ENCODE data around the gene SLC13A2. TPM values are rescaled to one million over a fixed set of nuclear protein-coding genes. Genes with fewer than 3 reads are reported as not detected.
"Not testable (repeated sequence)": the region's sequence is repeated elsewhere in the genome, so short reads cannot be mapped to it uniquely, and the experiment has no call there.

Gene SLC13A2
- polyA plus RNA-seq, 3 donors, result 0.03 to 0.09 TPM; not detected in 1

DNA sequence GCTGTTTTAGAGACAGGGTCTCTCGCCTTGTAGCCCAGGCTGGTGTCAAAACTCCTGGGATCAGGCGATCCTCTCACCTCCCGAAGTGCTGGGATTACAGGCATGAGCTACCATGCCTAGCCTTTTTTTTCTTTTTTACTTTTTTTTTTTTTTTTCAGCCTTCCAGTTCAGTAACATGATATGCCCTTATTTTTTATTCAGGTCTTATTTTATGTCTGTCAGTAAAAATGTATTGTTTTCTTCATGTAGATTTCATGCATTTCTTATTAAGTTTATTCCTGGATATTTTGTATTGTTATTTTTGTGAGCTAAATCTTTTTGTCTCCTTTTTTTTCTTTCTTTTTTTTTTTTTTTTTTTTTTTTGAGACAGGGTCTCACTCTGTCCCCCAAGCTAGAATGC is 30.0 kb downstream of the SLC13A2 start:
- 77 to 89% (median 78%) methylated on average over 3 of the region's 3 CpGs for WGBS, 3 donors
- H3K27ac ChIP-seq (ENCODE audit: low read depth, low read length), result no peak overlapping the region

- H3K27ac ChIP-seq (ENCODE audit: low read depth, low read length), result no peak within 1 kb of the TSS
- WGBS, 3 donors, result 85 to 89% (median 86%) methylated on average over 28 of the region's 28 CpGs
These were observed 32.7 kb downstream of the SLC13A2 start, which contains the start of gene FOXN1 for GRCh38 chr17:28505986-28506665. FOXN1 (plus strand) TSS chr17:28506348; CDS start chr17:28523970, 17,622 bp downstream.

DNA sequence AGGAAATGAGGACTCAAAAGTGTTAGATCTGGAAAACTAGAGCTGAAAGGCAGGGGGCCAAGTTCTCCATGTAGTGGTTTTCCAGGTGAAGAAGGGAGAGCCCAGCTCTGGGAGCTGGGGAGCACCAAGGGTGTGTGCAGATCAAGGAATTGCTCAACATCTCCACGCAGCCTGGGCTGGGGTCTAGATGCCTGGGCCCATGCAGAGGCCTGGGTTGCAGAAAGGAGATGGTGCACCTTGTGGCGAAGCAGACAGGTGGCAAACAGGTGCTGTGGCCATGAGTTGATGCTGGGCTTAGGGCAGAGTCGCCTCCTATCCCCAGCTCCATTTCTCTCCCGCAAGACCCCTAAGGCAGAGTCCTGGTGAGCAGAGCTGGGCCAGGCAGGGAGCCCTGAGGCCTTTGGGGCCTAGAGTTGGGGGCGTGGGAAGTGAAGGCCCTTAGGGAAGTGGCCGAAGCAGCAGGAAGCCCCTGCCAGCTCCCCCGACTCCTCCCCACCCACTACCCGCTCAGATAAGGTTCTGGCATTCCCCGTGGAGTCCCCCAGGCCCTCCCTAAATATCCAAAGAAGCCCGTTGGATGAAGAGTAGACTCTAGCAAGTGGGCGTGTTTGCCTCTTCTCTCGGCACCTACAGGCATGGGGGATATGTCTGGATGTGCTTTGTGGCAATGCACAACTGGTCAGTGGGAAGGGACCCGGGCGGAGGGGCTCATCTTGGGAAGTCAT is 33.5 kb downstream of the SLC13A2 start:
- WGBS, 3 donors, result 73 to 81% (median 76%) methylated on average over 13 to 14 of the region's 14 CpGs
- no peak overlapping the region for H3K27ac ChIP-seq (ENCODE audit: low read depth, low read length)

DNA sequence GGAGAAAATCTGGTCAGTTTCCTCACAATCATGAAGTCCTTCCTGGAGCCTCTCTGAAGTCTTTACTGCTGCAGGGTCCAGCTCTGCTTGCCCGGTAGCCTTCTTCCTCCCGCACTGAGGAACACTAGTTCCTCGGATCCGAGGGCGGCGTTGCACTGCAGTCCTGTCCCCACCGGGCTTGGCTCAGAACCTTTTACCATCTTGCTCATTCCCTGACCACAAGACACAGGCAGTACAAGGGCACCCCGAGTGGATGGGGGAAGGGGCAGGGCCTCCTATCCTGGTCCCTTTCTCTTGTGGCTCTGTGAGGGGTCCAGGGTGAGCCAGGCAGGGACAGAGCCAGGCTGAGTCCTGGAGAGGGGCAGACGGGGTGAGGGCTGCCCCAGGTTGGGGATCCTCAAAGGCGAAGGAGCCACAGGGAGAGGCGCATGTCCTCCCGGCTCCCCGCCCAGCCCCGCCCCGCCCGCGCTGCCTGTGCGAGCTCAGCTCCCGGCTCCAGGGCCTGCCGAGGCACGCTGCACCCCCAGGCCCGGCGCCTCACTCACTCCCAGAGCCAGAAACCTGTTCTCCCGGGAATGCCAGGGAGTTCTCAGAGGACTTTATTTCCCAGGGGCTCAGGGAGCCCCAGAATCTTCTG is 34.2 kb downstream of the SLC13A2 start:
- 41 to 58% (median 55%) methylated on average over 19 to 24 of the region's 24 CpGs for WGBS, 3 donors
- H3K27ac ChIP-seq (ENCODE audit: low read depth, low read length), result no peak overlapping the region

- 63 to 83% (median 77%) methylated on average over 11 of the region's 11 CpGs for WGBS, 3 donors
- H3K27ac ChIP-seq (ENCODE audit: low read depth, low read length), result no peak overlapping the region
These were observed 34.8 kb downstream of the SLC13A2 start for GRCh38 chr17:28508211-28508724.

DNA sequence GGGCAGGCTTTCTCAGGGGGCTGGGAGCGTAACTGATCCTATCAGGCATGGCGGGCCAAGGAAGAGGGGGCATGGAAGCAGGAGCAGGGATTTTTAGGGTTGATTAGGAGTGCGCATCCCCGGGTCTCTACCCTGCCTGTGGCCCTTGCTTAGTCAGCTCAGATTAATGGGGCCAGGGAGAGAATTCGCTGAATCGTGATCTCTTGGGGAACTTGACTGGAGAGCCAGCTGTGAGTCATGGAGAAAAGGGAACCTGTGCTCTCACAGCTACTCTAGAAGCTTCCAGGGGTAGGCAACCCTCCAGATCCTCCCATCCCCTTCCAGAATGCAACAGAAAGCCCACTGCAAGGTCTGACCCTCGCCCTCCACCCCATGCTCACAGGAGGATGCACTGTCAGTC is 36.3 kb downstream of the SLC13A2 start:
- 51 to 78% (median 56%) methylated on average over 6 to 7 of the region's 7 CpGs for WGBS, 3 donors
- H3K27ac ChIP-seq (ENCODE audit: low read depth, low read length), result no peak overlapping the region

DNA sequence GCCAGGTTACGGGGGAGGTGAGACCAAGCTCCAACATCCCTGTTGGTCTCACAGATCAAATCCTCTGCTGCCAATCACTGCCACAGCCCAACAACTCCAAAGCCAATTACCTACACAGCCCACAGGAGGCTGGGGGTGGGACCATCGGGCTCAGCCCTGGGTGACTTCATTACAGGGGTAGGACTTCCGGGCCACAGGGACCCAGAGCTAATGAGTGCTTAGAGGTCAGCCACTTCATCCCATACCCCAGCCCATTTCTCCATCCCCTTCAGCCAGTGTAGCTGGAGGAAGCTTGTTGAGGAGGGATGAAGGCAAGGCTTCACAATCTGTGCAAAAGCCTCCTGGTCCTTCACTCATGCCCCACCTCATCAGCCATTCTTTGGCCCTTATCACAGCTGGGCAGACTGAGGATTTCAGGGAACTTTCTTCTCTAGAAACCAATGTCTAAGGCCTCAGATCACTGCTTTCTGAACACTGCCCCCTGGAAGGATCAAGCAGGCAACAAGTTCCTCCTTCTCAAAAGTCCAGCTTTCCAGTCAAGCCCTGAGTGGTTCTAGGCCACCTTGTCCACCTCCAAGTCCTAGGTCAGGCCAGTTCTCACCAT is 38.5 kb downstream of the SLC13A2 start:
- H3K27ac ChIP-seq (ENCODE audit: low read depth, low read length), result no peak overlapping the region
- 71 to 86% (median 80%) methylated on average over 3 of the region's 3 CpGs for WGBS, 3 donors

DNA sequence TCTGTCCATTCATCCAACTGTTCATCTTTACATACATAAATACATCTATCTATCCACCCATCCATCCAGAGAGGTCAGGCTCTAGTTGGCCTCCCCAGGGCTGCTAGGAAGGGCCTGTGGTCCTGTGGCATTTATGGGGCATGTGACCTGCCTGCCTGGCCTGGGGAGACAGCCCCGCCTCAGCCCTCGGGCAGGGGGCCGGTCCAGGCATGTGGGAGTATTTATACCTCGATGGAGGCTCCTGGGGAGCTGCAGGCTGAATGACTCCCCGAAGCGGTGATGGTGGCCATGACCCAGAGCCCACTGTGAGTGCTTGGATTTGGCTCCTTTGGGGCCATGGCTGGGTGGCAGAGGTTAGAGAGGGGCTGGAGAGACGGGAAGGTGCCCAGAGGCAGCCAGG is 40.0 kb downstream of the SLC13A2 start:
- H3K27ac ChIP-seq (ENCODE audit: low read depth, low read length), result no peak overlapping the region
- 71 to 76% (median 75%) methylated on average over 7 of the region's 7 CpGs for WGBS, 3 donors

- H3K27ac ChIP-seq (ENCODE audit: low read depth, low read length), result no peak overlapping the region
- 52 to 74% (median 61%) methylated on average over 16 of the region's 16 CpGs for WGBS, 3 donors
These were observed 41.1 kb downstream of the SLC13A2 start for GRCh38 chr17:28514561-28515002.

DNA sequence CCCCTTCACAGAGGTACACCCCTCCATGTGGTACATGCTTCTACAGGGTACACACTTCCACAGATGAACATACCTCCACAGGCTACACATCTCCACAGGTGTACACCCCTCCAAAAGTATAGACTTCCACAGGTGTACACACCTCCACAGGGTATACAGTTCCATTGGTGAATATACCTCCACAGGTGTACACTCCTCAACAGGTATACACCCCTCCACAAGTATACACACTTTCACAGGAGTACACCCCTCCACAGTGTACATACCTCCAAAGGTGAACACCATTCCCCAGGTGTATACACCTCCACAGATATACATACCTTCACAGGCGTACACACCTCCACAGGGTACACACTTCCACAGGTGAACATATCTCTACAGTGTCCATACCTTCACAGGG is 42.1 kb downstream of the SLC13A2 start:
- 96 to 100% (median 100%) methylated on average over 1 of the region's 1 CpG for WGBS, 3 donors
- no peak overlapping the region for H3K27ac ChIP-seq (ENCODE audit: low read depth, low read length)

DNA sequence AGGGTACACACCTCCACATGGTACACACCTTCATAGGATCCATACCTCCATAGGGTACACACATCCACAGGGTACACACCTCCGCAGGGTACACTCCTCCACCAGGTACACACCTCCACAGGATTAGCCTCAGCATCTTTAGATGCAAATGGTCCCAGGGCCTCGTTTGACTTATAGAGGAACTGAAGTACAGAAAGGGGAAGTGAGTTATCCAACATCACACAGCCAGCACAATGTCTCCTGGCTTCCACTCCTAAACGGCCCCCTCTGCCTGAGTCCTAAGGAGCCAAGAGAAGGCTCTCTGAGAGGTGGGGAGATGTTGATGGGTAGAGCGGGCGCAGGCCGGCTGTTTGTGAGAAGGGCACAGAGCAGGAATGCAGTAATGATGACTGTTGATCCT is 44.7 kb downstream of the SLC13A2 start:
- WGBS, 3 donors, result 44 to 60% (median 58%) methylated on average over 6 of the region's 6 CpGs
- H3K27ac ChIP-seq (ENCODE audit: low read depth, low read length), result no peak overlapping the region

DNA sequence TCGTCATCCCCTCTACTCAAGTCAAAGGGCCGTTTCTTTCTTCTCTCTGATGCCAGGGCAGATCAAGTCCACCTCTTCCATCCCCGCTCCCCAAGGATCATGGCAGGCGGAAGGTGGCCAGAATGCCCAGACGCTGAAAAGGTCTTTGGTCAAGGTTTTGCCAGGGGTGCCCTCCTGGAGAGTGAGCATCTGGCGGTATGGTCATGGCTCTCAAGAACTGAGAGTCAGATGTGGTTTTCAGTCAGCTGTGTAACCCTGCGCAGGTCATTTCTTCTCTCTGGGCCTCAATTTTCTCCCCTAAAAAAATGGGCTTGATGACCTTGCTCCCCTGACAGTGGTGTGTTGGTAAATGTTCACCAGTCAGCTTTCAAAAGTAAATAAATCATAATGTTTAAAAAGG is 45.1 kb downstream of the SLC13A2 start:
- 70 to 79% (median 78%) methylated on average over 7 of the region's 7 CpGs for WGBS, 3 donors
- H3K27ac ChIP-seq (ENCODE audit: low read depth, low read length), result no peak overlapping the region

GRCh38 chr17:28519236-28519635 is 45.8 kb downstream of the SLC13A2 start:
- WGBS, 3 donors, result 41 to 77% (median 52%) methylated on average over 5 of the region's 5 CpGs
- H3K27ac ChIP-seq (ENCODE audit: low read depth, low read length), result no peak overlapping the region

- H3K27ac ChIP-seq (ENCODE audit: low read depth, low read length), result no peak overlapping the region
- 61 to 91% (median 89%) methylated on average over 6 of the region's 6 CpGs for WGBS, 3 donors
These were observed 47.2 kb downstream of the SLC13A2 start for GRCh38 chr17:28520687-28521086.

DNA sequence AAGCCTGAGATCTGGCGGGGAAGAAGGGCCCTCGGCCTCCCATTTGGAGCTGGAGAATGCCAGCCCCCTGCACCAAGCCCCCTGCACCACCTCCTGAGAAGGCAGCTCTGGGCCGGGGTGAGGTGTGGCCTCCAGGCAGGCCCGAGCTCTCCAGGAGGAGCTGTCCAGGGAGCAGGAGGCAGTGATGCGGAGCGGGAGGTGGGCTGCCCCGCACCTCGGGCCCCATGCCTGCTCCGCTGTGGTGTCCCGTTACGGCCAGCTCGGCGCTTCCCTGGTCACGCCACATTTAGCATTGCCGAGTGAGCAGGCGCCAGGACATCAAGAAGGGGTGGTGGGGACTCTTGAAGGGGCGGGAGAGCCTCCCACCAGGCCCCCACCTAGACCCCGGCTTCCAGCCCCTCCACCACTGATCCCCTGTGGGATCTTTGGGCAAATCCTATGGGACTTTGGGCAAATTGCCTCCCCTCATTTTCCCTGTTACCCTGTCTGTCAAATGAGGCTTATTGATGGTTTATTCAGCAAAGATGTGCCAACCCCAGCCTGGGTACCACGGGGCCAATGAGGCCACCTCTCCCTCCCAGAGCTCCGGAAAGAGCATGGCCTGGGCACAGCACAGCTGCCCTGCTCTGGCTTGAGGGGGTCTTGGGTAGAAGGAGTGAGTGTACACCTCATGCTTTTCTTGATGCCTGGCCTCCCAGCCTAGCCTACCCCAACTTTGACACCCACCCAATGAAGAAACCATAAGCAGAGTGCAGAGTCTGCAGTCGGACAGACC is 48.1 kb downstream of the SLC13A2 start:
- WGBS, 3 donors, result 68 to 71% (median 70%) methylated on average over 15 to 21 of the region's 21 CpGs
- no peak overlapping the region for H3K27ac ChIP-seq (ENCODE audit: low read depth, low read length)

- H3K27ac ChIP-seq (ENCODE audit: low read depth, low read length), result not testable (repeated sequence)
- WGBS, 3 donors, result 90 to 97% (median 94%) methylated on average over 4 of the region's 4 CpGs
These were observed 48.8 kb downstream of the SLC13A2 start for GRCh38 chr17:28522281-28522680.

DNA sequence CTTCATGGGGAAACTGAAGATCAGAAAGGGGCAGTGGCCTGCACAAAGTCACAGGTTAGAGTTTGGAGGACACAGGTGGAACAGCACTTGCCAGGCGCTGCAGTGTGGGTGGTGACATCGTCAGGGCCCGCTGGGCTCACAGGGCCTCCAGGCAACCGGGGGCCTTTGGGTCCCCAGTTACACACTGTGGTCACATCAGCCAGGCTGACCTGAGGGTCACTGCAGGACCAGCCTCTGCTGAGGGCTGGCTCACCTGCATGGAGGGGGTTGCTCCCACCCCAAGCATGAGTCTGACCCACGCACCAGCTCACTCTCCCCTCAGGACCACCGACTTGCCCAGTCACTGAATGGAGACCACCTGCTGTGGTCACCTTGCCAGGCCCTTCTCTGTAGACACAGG is 49.7 kb downstream of the SLC13A2 start:
- H3K27ac ChIP-seq (ENCODE audit: low read depth, low read length), result no peak overlapping the region
- WGBS, 3 donors, result 79 to 90% (median 87%) methylated on average over 6 of the region's 6 CpGs

GRCh38 chr17:28523876-28524275 is 50.4 kb downstream of the SLC13A2 start:
- 88 to 90% (median 88%) methylated on average over 15 of the region's 15 CpGs for WGBS, 3 donors
- no peak overlapping the region for H3K27ac ChIP-seq (ENCODE audit: low read depth, low read length)
